ENCODE results near the gene RHO.
"Not testable (repeated sequence)": the region's sequence is repeated elsewhere in the genome, so short reads cannot be mapped to it uniquely, and the experiment has no call there.

RHO gene

GRCh38 chr3:129545951-129546350, 17.5 kb downstream of the RHO start:
- DNase-seq (ENCODE audit: low spot score): not testable (repeated sequence)

DNA sequence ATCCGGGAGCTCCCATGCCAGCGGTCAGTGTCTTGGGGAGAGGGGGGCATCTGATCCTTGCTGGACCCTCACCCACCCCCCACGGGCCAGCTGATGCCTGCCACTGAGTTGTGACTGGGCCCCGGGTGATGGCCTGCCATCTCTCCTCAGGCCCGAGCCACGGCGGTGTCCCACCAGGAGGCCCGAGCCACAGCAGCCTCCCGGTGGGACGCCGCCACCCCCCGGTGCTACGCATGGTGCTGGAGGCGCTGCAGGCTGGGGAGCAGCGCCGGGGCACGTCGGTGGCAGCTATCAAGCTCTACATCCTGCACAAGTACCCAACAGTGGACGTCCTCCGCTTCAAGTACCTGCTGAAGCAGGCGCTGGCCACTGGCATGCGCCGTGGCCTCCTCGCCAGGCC, 18.8 kb downstream of the RHO start:
- no peak for DNase-seq (ENCODE audit: low spot score)

GRCh38 chr3:129548104-129548965, 19.9 kb downstream of the RHO start:
- DNase-seq (ENCODE audit: low spot score): no peak

- DNase-seq (ENCODE audit: low spot score): no peak
Measured at GRCh38 chr3:129549006-129549800, 20.8 kb downstream of the RHO start.

- DNase-seq (ENCODE audit: low spot score): no peak
Measured at GRCh38 chr3:129549805-129550204, 21.4 kb downstream of the RHO start.

DNA sequence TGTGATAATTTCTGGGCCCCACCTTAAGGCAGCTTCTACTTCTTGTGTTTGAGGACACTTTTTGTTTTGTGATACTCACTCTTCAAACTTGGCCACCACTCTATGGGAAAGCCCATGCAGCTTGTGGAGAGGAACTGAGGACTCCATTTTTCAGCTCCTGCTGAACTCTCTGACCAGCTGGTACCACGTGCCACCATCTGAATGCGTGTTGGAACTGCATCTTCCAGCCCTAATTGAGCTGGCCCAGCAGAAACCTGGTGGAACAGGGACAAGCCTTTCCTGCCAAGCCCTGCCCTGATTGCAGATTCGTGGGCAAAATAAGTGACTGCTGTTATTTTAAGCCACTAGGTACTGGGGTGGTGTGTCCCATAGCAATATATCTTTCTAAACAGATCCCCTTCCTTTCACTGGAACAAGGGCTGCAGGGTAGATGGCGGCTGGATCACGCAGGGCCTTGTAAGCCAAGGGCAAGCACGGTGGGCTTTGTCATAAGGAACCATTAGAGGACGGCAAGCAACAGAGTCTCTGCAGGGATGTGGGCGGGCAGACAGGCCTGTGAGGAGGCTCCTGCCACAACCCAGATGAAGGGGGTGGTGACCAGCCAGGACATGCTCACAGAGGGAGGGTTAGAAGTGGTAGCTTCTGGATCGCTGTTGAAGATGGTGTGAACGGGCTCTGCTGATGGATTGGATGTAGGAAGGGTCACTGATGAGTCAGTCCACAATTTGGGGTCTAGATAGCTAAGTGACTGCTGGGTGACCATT, 24.0 kb downstream of the RHO start:
- no peak for DNase-seq (ENCODE audit: low spot score)

DNA sequence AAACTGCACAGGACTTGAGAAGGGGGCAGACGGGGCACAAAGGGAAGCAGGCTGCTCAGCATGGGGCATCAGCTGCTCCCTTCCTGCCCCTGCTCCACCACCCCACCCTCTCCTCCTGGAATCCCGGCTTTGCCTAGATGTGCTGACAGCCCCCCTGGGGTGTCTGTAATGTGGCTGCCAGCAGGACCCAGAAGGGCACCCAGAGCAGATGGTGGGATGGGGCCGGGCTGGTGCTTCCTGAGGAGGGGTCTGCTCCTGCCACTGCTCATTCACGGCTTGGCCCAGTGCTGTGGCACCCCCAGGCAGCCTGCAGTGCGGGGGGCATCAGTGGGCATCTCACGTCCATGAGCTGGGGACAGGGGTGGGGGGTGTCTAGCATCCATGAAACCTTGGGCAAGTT, 24.7 kb downstream of the RHO start:
- no peak for DNase-seq (ENCODE audit: low spot score)

DNA sequence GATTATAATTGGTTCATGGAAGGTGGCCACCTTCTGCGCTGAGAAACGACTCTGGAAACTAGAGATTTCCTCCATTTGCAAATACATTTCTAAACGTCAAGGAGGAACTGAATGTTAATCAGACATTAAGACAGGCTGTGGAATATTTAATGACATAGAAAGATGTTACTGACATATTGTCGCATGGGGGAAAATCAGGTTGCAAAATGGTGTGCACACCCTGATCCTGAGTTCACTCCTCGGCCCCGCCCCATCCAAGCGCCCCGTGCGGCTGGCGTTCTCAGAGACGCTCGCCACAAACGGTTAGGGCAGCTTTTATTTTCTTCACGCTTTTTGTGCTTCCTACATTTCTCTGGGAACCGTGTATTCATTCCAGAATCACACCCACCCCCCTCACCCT, 25.3 kb downstream of the RHO start:
- peak; percentile 14 for DNase-seq (ENCODE audit: low spot score)

DNA sequence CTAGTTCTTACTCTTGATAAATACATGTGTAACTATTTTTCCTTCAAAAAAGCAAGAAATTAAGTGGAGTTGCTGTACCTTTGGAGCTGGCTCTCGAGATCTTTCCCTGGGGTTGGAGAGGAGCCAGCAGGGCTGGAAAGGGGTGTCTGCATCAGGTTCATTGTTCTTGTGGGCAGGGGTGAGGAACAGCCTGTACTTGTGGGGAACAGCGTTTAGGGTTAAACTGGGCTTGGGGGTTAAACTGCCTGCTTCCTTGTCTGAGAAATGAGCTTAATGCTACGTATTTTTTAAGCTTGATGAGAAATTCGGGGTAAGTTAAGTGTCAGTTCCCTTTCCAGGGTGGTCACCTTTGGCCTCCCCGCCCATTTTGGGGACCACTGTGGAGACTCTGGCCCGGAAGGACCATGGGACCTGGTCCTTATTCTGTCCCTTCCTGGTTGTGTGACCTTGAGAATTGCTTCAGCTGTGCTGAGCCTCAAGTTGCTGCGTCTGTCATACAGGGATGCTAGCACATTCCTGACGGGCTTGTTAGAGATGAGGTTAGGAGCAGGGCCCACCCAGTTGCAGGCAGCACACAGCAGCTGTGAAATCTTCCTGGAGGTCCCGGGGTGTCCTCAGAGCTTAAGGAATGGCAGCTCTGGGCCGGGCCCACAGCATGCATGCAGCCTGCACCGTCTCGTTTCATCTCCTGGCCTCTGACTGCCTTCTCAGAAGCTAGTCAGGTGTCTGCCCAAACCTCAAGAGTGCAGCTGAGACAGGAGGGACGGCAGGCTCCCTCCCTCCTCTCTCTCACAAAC, 26.1 kb downstream of the RHO start:
- DNase-seq (ENCODE audit: low spot score): no peak

DNA sequence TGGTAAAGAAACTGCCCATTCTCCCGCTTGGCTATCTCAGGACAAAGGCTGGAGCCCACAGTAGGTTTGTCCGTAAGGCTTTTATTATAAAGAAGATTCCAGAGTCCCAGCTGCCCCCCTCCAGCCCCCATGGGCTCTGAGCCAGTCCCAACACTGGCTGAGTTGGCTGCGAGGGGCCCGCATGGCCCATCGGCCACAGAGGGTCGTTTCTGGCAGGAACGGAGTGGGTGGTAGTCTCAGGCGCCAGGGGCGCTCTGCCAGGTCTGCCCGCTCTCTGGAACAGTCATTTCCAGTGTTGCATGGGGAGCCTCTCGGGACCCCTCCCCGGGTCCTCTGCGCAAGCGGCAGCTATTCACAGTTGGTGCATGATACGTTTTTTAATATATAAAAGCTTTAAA, 26.7 kb downstream of the RHO start:
- no peak for DNase-seq (ENCODE audit: low spot score)

DNA sequence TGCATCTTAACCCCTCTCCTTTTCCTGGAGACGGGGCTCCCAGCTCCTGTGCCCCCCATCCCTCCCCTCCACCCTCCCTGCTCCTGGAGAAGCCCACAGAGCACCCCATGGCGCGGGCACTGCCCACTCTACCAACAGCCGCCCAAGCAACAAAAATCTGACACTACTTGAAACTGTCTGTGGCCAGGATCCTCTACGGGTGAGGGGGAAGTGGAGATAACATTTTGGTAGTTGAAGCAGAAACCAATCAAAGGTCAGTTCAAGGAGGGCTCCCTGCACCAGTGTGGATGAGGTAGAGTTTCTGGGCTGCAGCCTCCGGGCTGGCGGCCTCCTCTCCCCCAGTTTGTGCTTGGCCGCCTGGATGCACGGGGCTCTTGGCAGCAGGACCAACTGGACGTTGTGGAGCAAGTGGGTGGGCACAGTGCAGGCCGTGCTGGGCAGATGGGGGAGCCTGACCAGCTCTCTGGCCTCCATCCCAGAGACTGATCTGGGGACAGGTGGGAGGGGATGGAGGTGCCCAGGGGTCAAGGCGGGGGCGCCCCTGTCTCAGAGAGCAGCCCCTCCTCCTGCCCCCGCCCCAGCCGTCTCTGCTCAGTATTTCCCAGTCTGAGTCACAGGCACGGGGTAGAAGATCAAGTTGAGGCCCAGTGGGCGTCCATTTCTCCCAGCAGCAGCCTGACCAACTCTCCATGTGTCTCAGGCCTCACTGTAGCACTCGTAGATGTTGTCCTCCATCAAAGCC, 27.3 kb downstream of the RHO start:
- DNase-seq (ENCODE audit: low spot score): no peak

- no peak for DNase-seq (ENCODE audit: low spot score)
Measured at GRCh38 chr3:129556358-129556695, 27.9 kb downstream of the RHO start.

DNA sequence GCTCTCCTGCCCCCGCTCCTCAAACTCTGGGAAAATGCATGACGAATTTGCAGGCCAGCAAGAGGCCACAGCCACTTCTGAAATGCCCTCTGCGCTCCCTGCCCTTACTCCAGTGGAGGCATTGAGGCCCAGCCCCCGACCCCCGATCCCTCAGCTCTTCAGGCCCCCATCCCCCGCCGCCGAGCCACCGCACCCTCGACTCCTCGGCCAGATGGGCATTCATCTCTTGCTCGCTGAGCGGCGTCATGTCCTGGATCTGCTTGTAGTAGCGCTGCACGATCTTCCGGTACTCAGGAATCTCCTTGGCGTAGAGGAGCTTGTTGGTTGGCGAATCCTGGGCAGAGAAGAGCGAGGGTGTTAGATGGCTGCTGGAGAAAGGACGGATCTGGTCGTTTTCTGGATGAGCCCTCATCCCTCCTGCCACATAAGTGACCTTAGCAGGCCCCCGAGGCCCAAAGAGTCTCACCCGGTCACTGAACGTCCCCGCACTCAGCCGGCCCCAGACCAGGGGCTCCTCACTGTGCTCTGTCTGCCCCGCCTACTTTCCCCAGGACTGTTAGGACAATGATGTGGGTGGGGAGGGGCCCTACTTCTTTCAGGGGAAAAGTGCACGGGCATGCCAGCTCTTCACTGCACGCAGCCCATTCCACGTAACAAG, 28.6 kb downstream of the RHO start:
- DNase-seq (ENCODE audit: low spot score): no peak

DNA sequence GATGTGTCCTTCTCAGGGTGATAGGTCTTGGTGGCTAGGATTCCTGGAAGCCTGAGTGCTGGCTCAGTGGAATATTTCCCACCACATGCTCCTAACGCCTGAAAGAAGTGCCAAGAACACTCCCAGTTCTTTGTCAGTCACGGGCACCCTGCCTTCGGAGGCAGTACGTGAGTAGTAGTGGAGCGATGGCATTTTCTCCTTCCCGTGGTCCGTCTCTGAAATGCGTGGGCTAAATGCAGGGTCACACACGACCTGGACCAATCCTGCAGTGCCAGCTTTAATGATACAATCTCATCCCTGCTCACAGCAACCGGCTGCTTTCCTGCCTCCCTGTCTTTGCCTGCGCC, 29.1 kb downstream of the RHO start:
- DNase-seq (ENCODE audit: low spot score): no peak

DNA sequence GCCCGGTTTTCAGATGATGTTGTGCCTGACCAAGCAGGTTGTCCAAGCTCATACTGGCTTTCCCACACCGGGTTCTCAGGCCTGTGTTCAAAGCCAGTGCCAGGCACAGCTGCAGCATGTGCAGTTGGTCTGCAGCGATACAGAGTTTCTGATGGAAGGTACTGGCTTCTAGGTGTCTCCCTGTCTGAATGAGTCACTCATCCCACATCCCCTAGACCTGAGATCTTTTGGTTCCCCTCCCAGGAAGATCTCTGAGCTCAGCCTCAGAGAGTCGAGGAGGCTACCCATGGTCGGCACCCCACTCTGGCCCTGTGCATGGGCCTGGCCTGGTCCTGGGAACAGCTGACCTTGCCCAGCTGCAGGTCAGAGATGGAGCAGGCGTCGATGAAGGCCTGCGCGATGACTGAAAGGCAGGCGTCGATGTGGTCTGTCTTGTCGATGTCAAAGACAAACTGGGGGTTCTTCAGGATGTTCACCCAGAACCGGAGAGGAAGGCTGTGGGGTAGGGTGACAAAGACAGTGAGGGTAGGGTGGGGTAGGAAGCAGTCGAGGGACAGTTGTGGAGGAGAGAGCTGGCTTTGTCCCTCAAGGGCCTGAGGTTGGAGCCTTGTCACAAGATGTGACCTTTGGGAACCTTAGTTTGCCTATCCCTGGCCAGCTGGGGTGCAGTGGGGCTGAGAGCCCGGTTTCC, 29.8 kb downstream of the RHO start:
- no peak for DNase-seq (ENCODE audit: low spot score)

DNA sequence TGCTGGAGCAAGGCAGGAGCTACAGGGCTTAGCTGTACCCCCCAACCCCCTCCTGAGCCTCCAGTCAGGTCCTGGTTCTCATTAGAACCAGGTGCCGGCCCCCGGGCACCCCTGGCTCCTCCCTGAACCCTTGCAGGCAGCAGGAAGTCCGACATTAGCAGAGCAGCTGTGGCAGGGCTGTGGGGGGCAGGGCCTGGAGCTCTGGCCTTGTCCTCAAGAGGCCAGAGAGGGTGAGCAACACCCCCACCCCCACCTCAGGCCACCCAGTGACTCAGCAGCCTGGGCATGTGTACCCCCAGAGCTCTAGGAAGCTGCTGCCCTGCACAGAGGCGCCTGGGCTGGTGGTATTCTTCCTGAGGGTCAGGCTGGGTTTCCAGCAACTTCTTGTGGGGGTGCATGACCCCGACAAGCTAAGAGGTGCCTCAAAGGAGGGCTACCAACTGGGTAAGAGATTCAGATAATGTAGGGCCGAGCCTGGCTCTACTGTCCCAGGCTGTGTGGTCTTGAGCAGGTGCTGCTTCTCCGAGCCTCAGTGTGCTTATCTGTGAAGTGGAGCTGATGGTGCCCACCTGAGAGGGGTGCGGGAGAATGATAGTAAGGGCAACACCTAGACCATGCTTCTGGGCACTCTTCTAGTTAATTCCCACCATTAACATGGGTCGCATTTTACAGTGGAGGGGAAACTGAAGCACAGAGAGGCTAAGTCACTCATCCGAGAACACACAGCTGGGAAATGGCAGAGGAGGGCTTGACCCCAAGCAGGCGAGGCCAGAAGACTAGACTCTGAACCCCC, 30.5 kb downstream of the RHO start:
- DNase-seq (ENCODE audit: low spot score): no peak

- DNase-seq (ENCODE audit: low spot score): no peak
Measured at GRCh38 chr3:129559565-129560079, 31.2 kb downstream of the RHO start.

GRCh38 chr3:129560269-129560787, 31.9 kb downstream of the RHO start:
- no peak for DNase-seq (ENCODE audit: low spot score)

Measured in CD4-positive, alpha-beta T cell treated with Interleukin-2 at 100 ng/mL for 4 hours (primary cell).